HEK293 (cell line): ENCODE results near the gene NOB1.

Source experiments
- CTCF ChIA-PET: fragments of 350-600 bp; formaldehyde crosslinking; extraction: SDS; loops from one replicate; lab custom pipeline; 2021; ENCODE audit warnings: antibody characterized with exemption; lab: Yijun Ruan, JAX
- POLR2A ChIA-PET: fragments of 300-600 bp; formaldehyde crosslinking; extraction: SDS; loops from one replicate; lab custom pipeline; 2020; ENCODE audit warnings: antibody characterized with exemption, inconsistent platforms; lab: Yijun Ruan, JAX
- H3K27ac ChIP-seq: fragments of 200-500 bp; sonication (Bioruptor generic); 2 replicates; pipeline ENCODE4 v1.5.1; 2014; ENCODE audit warnings: low read depth, low read length, control low read depth, inconsistent platforms; ENCODE audit errors: extremely low read depth
- H3K36me3 ChIP-seq, 2 experiments: fragments of 200-500 bp in 1 of 2; sonication (Bioruptor generic) in 1 of 2; 1 replicate in 1 of 2; 2 replicates in 1 of 2; pipeline ENCODE4 v1.5.1; 2014 to 2017; ENCODE audit warnings: inconsistent platforms in 2 of 2, low read length in 2 of 2; ENCODE audit not compliant: control insufficient read depth in 2 of 2, insufficient read depth in 1 of 2
- H3K4me1 ChIP-seq: fragments of 200-500 bp; sonication (Bioruptor generic); 2 replicates; pipeline ENCODE4 v1.5.1; 2014; ENCODE audit warnings: mild to moderate bottlenecking, low read length, inconsistent platforms; ENCODE audit not compliant: control insufficient read depth, insufficient read depth
- H3K4me3 ChIP-seq: 2 replicates; pipeline ENCODE4 v1.5.1; 2011; ENCODE audit warnings: low read depth, mild to moderate bottlenecking, control low read depth, low read length, moderate library complexity
- H3K9me3 ChIP-seq: fragments of 200-500 bp; sonication (Bioruptor generic); 2 replicates; pipeline ENCODE4 v1.5.1; 2014; ENCODE audit warnings: low read depth, low read length, inconsistent platforms; ENCODE audit not compliant: control insufficient read depth, insufficient read depth
- AEBP2 ChIP-seq: fragments of 450-650 bp; formaldehyde crosslinking; IDR thresholded peaks from 2 replicates; pipeline ENCODE4 v1.5.1; 2016; ENCODE audit warnings: missing biosample characterization, missing genetic modification characterization, borderline replicate concordance
- BCL11A ChIP-seq: fragments of 450-650 bp; formaldehyde crosslinking; IDR thresholded peaks from 2 replicates; pipeline ENCODE4 v1.5.1; 2016; ENCODE audit warnings: low read depth, missing biosample characterization, missing genetic modification characterization
- EGR2 ChIP-seq: fragments of 450-650 bp; formaldehyde crosslinking; IDR thresholded peaks from 2 replicates; pipeline ENCODE4 v1.5.1; 2016; ENCODE audit warnings: low read depth, missing biosample characterization, missing genetic modification characterization
- GFI1B ChIP-seq: fragments of 450-650 bp; formaldehyde crosslinking; IDR thresholded peaks from 2 replicates; pipeline ENCODE4 v1.5.1; 2016; ENCODE audit warnings: missing biosample characterization, missing genetic modification characterization
- KLF9 ChIP-seq: fragments of 450-650 bp; formaldehyde crosslinking; IDR thresholded peaks from 2 replicates; pipeline ENCODE4 v1.5.1; 2016; ENCODE audit warnings: missing biosample characterization, missing genetic modification characterization, low read depth
- MEIS1 ChIP-seq: sonication (generic); formaldehyde crosslinking; IDR thresholded peaks from 2 replicates; pipeline ENCODE4 v1.8.1; 2022; ENCODE audit warnings: missing genetic modification reagents, mild to moderate bottlenecking, borderline replicate concordance
- OVOL3 ChIP-seq: fragments of 450-650 bp; formaldehyde crosslinking; IDR thresholded peaks from 2 replicates; pipeline ENCODE4 v1.5.1; 2016; ENCODE audit warnings: missing biosample characterization, missing genetic modification characterization
- PBX3 ChIP-seq: sonication (generic); formaldehyde crosslinking; IDR thresholded peaks from 2 replicates; pipeline ENCODE4 v1.8.1; 2022; ENCODE audit warnings: mild to moderate bottlenecking, moderate library complexity, missing genetic modification reagents
- SP3 ChIP-seq: fragments of 450-650 bp; formaldehyde crosslinking; IDR thresholded peaks from 2 replicates; pipeline ENCODE4 v1.5.1; 2016; ENCODE audit warnings: missing biosample characterization, missing genetic modification characterization
- ZBTB26 ChIP-seq: fragments of 450-650 bp; formaldehyde crosslinking; optimal IDR thresholded peaks from 2 replicates; pipeline ENCODE3; 2016; ENCODE audit warnings: missing biosample characterization, mild to moderate bottlenecking, missing genetic modification characterization
- ZBTB49 ChIP-seq: fragments of 450-650 bp; formaldehyde crosslinking; IDR thresholded peaks from 2 replicates; pipeline ENCODE4 v1.5.1; 2016; ENCODE audit warnings: missing biosample characterization, missing genetic modification characterization, low read depth
- ZEB2 ChIP-seq: fragments of 450-650 bp; formaldehyde crosslinking; IDR thresholded peaks from 2 replicates; pipeline ENCODE4 v1.5.1; 2016; ENCODE audit warnings: missing biosample characterization, missing genetic modification characterization
- ZFHX2 ChIP-seq: fragments of 450-650 bp; formaldehyde crosslinking; conservative IDR thresholded peaks from 2 replicates; pipeline ENCODE4 v1.5.1; 2016; ENCODE audit warnings: missing biosample characterization, missing genetic modification characterization
- ZNF133 ChIP-seq: fragments of 450-650 bp; formaldehyde crosslinking; IDR thresholded peaks from 2 replicates; pipeline ENCODE4 v1.5.1; 2016; ENCODE audit warnings: missing biosample characterization, missing genetic modification characterization
- ZNF138 ChIP-seq: fragments of 450-650 bp; formaldehyde crosslinking; IDR thresholded peaks from 2 replicates; pipeline ENCODE4 v1.5.1; 2016; ENCODE audit warnings: missing biosample characterization, missing genetic modification characterization, borderline replicate concordance
- ZNF169 ChIP-seq: fragments of 450-650 bp; formaldehyde crosslinking; IDR thresholded peaks from 2 replicates; pipeline ENCODE4 v1.5.1; 2016; ENCODE audit warnings: missing biosample characterization, missing genetic modification characterization
- ZNF174 ChIP-seq: fragments of 450-650 bp; formaldehyde crosslinking; IDR thresholded peaks from 2 replicates; pipeline ENCODE4 v1.5.0; 2017; ENCODE audit warnings: missing biosample characterization, mild to moderate bottlenecking, missing genetic modification characterization
- ZNF184 ChIP-seq: fragments of 450-650 bp; IDR thresholded peaks from 2 replicates; pipeline ENCODE4 v1.5.1; 2018; ENCODE audit warnings: missing biosample characterization, mild to moderate bottlenecking, missing genetic modification characterization
- ZNF324 ChIP-seq: fragments of 450-650 bp; formaldehyde crosslinking; IDR thresholded peaks from 2 replicates; pipeline ENCODE4 v1.5.1; 2016; ENCODE audit warnings: missing biosample characterization, missing genetic modification characterization
- ZNF394 ChIP-seq: fragments of 450-650 bp; formaldehyde crosslinking; IDR thresholded peaks from 2 replicates; pipeline ENCODE4 v1.5.1; 2016; ENCODE audit warnings: missing biosample characterization, missing genetic modification characterization, mild to moderate bottlenecking, moderate library complexity, borderline replicate concordance
- ZNF398 ChIP-seq: fragments of 450-650 bp; formaldehyde crosslinking; IDR thresholded peaks from 2 replicates; pipeline ENCODE4 v1.5.1; 2017; ENCODE audit warnings: missing biosample characterization, missing genetic modification characterization
- ZNF449 ChIP-seq: fragments of 450-650 bp; formaldehyde crosslinking; IDR thresholded peaks from 2 replicates; pipeline ENCODE4 v1.5.1; 2017; ENCODE audit warnings: missing biosample characterization, mild to moderate bottlenecking, missing genetic modification characterization, moderate library complexity
- ZNF555 ChIP-seq: fragments of 450-650 bp; formaldehyde crosslinking; conservative IDR thresholded peaks from 2 replicates; pipeline ENCODE4 v1.5.1; 2017; ENCODE audit warnings: missing biosample characterization, mild to moderate bottlenecking, missing genetic modification characterization, inconsistent platforms
- ZNF629 ChIP-seq: fragments of 450-650 bp; formaldehyde crosslinking; IDR thresholded peaks from 2 replicates; pipeline ENCODE4 v1.5.1; 2017; ENCODE audit warnings: missing biosample characterization, missing genetic modification characterization
- ZNF670 ChIP-seq: fragments of 450-650 bp; formaldehyde crosslinking; IDR thresholded peaks from 2 replicates; pipeline ENCODE4 v1.5.1; 2016; ENCODE audit warnings: missing biosample characterization, missing genetic modification characterization, low read depth
- ZSCAN23 ChIP-seq: fragments of 450-650 bp; formaldehyde crosslinking; IDR thresholded peaks from 2 replicates; pipeline ENCODE4 v1.5.1; 2016; ENCODE audit warnings: missing biosample characterization, missing genetic modification characterization

The NOB1 gene

GRCh38 chr16:69787883-69788282 lies 33.2 kb upstream of the NOB1 start (continued):
- no peak for TF ChIP-seq ZBTB49 (tag by site-specific recombination)

GRCh38 chr16:69784586-69784985 lies 29.9 kb upstream of the NOB1 start:
- H3K36me3 ChIP-seq = peaks cover 5 to 22% of the 10 kb centered on the region in 2 experiments; a peak in 2 of 3 replicates
- H3K4me3 ChIP-seq = no peak overlapping the region
- no peaks in the 10 kb centered on the region for H3K9me3 ChIP-seq
- ChIA-PET CTCF (no interaction called here), POLR2A (no interaction called here)
- no peak for TF ChIP-seq ZNF394 (tag by site-specific recombination)
- TF ChIP-seq ZNF184 (tag by site-specific recombination) = no peak
- no peak for TF ChIP-seq ZNF169 (tag by site-specific recombination)
- no peak for TF ChIP-seq ZNF324 (tag by site-specific recombination)
- TF ChIP-seq ZNF629 (tag by site-specific recombination) = no peak
- no peak for TF ChIP-seq EGR2
- TF ChIP-seq ZFHX2 = no peak
- TF ChIP-seq SP3 (tag by site-specific recombination) = no peak
- no peak for TF ChIP-seq GFI1B (tag by site-specific recombination)
- TF ChIP-seq ZNF138 (tag by site-specific recombination) = no peak
- TF ChIP-seq ZNF670 = no peak
- no peak for TF ChIP-seq KLF9 (tag by site-specific recombination)
- TF ChIP-seq BCL11A (tag by site-specific recombination) = no peak
- no peak for TF ChIP-seq ZNF449 (tag by site-specific recombination)
- TF ChIP-seq ZSCAN23 = no peak
- TF ChIP-seq ZBTB26 (tag by site-specific recombination) = no peak
- TF ChIP-seq ZNF555 (tag by site-specific recombination) = no peak
- H3K4me1 ChIP-seq = no peaks in the 10 kb centered on the region
- H3K27ac ChIP-seq = no peak overlapping the region

- H3K4me3 ChIP-seq = no peak overlapping the region
- CTCF ChIA-PET = interaction anchor here (0.7 kb wide), 1 partner anchor 109 kb away, joined by 3 read pairs; no protein-coding TSS in a partner anchor
- no peaks in the 10 kb centered on the region for H3K4me1 ChIP-seq
- POLR2A ChIA-PET = no interaction called here
- no peak overlapping the region for H3K27ac ChIP-seq
- H3K36me3 ChIP-seq = no peaks in the 10 kb centered on the region; a peak in 1 of 3 replicates
- no peaks in the 10 kb centered on the region for H3K9me3 ChIP-seq
- TF ChIP-seq PBX3 (no peak), ZNF133 (tag by site-specific recombination) (no peak), ZEB2 (tag by site-specific recombination) (no peak), MEIS1 (CRISPR knock-in tag) (no peak), ZNF174 (tag by site-specific recombination) (no peak), OVOL3 (tag by site-specific recombination) (no peak), ZNF398 (tag by site-specific recombination) (no peak), AEBP2 (no peak)
Measured at GRCh38 chr16:69781118-69781517, 26.4 kb upstream of the NOB1 start.
